ENCODE data around the gene ESRRG. TPM values are rescaled to one million over a fixed set of nuclear protein-coding genes. Genes with fewer than 3 reads are reported as not detected.
"Not testable (repeated sequence)": the region's sequence is repeated elsewhere in the genome, so short reads cannot be mapped to it uniquely, and the experiment has no call there.

ESRRG gene
- total and polyA plus RNA-seq, 2 experiments from 2014 or later, result not detected

GRCh38 chr1:216711712-216712111 is 11.5 kb downstream of the ESRRG start:
- Histone ChIP-seq H2AFZ (no peak overlapping the region), H4K20me1 (ENCODE audit: insufficient read depth) (no peaks in the 10 kb centered on the region), H3K9me3 (ENCODE audit: low read depth) (no peaks in the 10 kb centered on the region), H3K79me2 (ENCODE audit: insufficient read depth) (no peaks in the 10 kb centered on the region), H3K27ac (no peak overlapping the region), H3K9me2 (ENCODE audit: insufficient read depth) (no peaks in the 10 kb centered on the region), H3K9ac (no peak overlapping the region), H3K36me3 (ENCODE audit: low read depth) (no peaks in the 10 kb centered on the region), H3K4me3 (no peak overlapping the region), H3K4me1 (ENCODE audit: insufficient read depth) (no peaks in the 10 kb centered on the region), H3F3A (ENCODE audit: insufficient read depth) (no peaks in the 10 kb centered on the region), H3K4me2 (ENCODE audit: unreplicated experiment) (no peak overlapping the region), H3K27me3 (replicated peaks; ENCODE audit: insufficient read depth) (0 out of 2 replicates have a peak, but pooled peaks cover 2% of the 10 kb centered on the region)
- in situ Hi-C loops (cut with MboI), result no loop called here
- TF ChIP-seq EZH2 (IDR thresholded peaks at IDR 0.05; ENCODE audit: insufficient read depth, poor library complexity, severe bottlenecking), result no peak
- no peak for TF ChIP-seq EZH2phosphoT487 (IDR thresholded peaks at IDR 0.05; ENCODE audit: insufficient read depth, low read depth)
- no peak for DNase-seq

- DNase-seq, result no peak
- no peaks in the 10 kb centered on the region for H3K36me3 ChIP-seq (ENCODE audit: low read depth)
- no peaks in the 10 kb centered on the region for H4K20me1 ChIP-seq (ENCODE audit: insufficient read depth)
- no peaks in the 10 kb centered on the region for H3K4me1 ChIP-seq (ENCODE audit: insufficient read depth)
- H3K9ac ChIP-seq, result no peak overlapping the region
- 0 out of 2 replicates have a peak, but pooled peaks cover 7% of the 10 kb centered on the region for H3K27me3 ChIP-seq (replicated peaks; ENCODE audit: insufficient read depth)
- no peak overlapping the region for H2AFZ ChIP-seq
- no peak overlapping the region for H3K4me2 ChIP-seq (ENCODE audit: unreplicated experiment)
- no peak overlapping the region for H3K4me3 ChIP-seq
- H3F3A ChIP-seq (ENCODE audit: insufficient read depth), result no peaks in the 10 kb centered on the region
- no peaks in the 10 kb centered on the region for H3K79me2 ChIP-seq (ENCODE audit: insufficient read depth)
- in situ Hi-C loops (cut with MboI), result no loop called here
- no peaks in the 10 kb centered on the region for H3K9me2 ChIP-seq (ENCODE audit: insufficient read depth)
- WGBS, 2 experiments (ENCODE audit: low coverage in 1 of 2, low lambda C conversion rate in 2 of 2, missing lambda C conversion rate in 2 of 2), result 11 to 16% methylated on average over 15 of the region's 15 CpGs
- TF ChIP-seq EZH2 (IDR thresholded peaks at IDR 0.05; ENCODE audit: insufficient read depth, poor library complexity, severe bottlenecking) (no peak), EZH2phosphoT487 (IDR thresholded peaks at IDR 0.05; ENCODE audit: insufficient read depth, low read depth) (no peak)
- H3K27ac ChIP-seq, result no peak overlapping the region
- no peaks in the 10 kb centered on the region for H3K9me3 ChIP-seq (ENCODE audit: low read depth)
Observed at GRCh38 chr1:216710598-216711333, 12.5 kb downstream of the ESRRG start.

- WGBS, 2 experiments (ENCODE audit: low coverage in 1 of 2, low lambda C conversion rate in 2 of 2, missing lambda C conversion rate in 2 of 2), result 18 to 23% methylated on average over 5 of the region's 5 CpGs
- H2AFZ ChIP-seq, result no peak overlapping the region
- no peaks in the 10 kb centered on the region for H4K20me1 ChIP-seq (ENCODE audit: insufficient read depth)
- no peaks in the 10 kb centered on the region for H3K79me2 ChIP-seq (ENCODE audit: insufficient read depth)
- 0 out of 2 replicates have a peak, but pooled peaks cover 7% of the 10 kb centered on the region for H3K27me3 ChIP-seq (replicated peaks; ENCODE audit: insufficient read depth)
- in situ Hi-C loops (cut with MboI), result no loop called here
- H3K27ac ChIP-seq, result no peak overlapping the region
- H3K9me2 ChIP-seq (ENCODE audit: insufficient read depth), result no peaks in the 10 kb centered on the region
- H3K9me3 ChIP-seq (ENCODE audit: low read depth), result no peaks in the 10 kb centered on the region
- H3K4me3 ChIP-seq, result no peak overlapping the region
- H3K4me2 ChIP-seq (ENCODE audit: unreplicated experiment), result no peak overlapping the region
- no peaks in the 10 kb centered on the region for H3K36me3 ChIP-seq (ENCODE audit: low read depth)
- TF ChIP-seq EZH2 (IDR thresholded peaks at IDR 0.05; ENCODE audit: insufficient read depth, poor library complexity, severe bottlenecking) (no peak), EZH2phosphoT487 (IDR thresholded peaks at IDR 0.05; ENCODE audit: insufficient read depth, low read depth) (no peak)
- no peak for DNase-seq
- H3F3A ChIP-seq (ENCODE audit: insufficient read depth), result no peaks in the 10 kb centered on the region
- no peak overlapping the region for H3K9ac ChIP-seq
- no peaks in the 10 kb centered on the region for H3K4me1 ChIP-seq (ENCODE audit: insufficient read depth)
Observed at GRCh38 chr1:216710055-216710454, 13.2 kb downstream of the ESRRG start.

GRCh38 chr1:216705676-216706075 is 17.6 kb downstream of the ESRRG start:
- Histone ChIP-seq H3K4me2 (ENCODE audit: unreplicated experiment) (no peak overlapping the region), H3K9ac (no peak overlapping the region), H3F3A (ENCODE audit: insufficient read depth) (no peaks in the 10 kb centered on the region), H2AFZ (no peak overlapping the region), H3K79me2 (ENCODE audit: insufficient read depth) (no peaks in the 10 kb centered on the region), H3K9me3 (ENCODE audit: low read depth) (no peaks in the 10 kb centered on the region), H3K27ac (no peak overlapping the region), H3K4me1 (ENCODE audit: insufficient read depth) (no peaks in the 10 kb centered on the region), H3K36me3 (ENCODE audit: low read depth) (no peaks in the 10 kb centered on the region), H3K4me3 (no peak overlapping the region), H3K9me2 (ENCODE audit: insufficient read depth) (no peaks in the 10 kb centered on the region), H3K27me3 (replicated peaks; ENCODE audit: insufficient read depth) (0 out of 2 replicates have a peak, but pooled peaks cover 11% of the 10 kb centered on the region), H4K20me1 (ENCODE audit: insufficient read depth) (no peaks in the 10 kb centered on the region)
- TF ChIP-seq EZH2 (IDR thresholded peaks at IDR 0.05; ENCODE audit: insufficient read depth, poor library complexity, severe bottlenecking), result no peak
- TF ChIP-seq EZH2phosphoT487 (IDR thresholded peaks at IDR 0.05; ENCODE audit: insufficient read depth, low read depth), result no peak
- WGBS, 2 experiments (ENCODE audit: low coverage in 1 of 2, low lambda C conversion rate in 2 of 2, missing lambda C conversion rate in 2 of 2), result 23 to 27% methylated on average over 4 of the region's 4 CpGs
- in situ Hi-C loops (cut with MboI), result no loop called here
- DNase-seq, result no peak

- H3K9me3 ChIP-seq (ENCODE audit: low read depth); H3K9ac ChIP-seq; in situ Hi-C loops (cut with MboI); H3K27ac ChIP-seq; H2AFZ ChIP-seq; H3K36me3 ChIP-seq (ENCODE audit: low read depth); H3K4me1 ChIP-seq (ENCODE audit: insufficient read depth); H3K79me2 ChIP-seq (ENCODE audit: insufficient read depth); H3K9me2 ChIP-seq (ENCODE audit: insufficient read depth); H4K20me1 ChIP-seq (ENCODE audit: insufficient read depth); H3K4me3 ChIP-seq; H3F3A ChIP-seq (ENCODE audit: insufficient read depth); H3K4me2 ChIP-seq (ENCODE audit: unreplicated experiment); DNase-seq: not testable (repeated sequence)
- WGBS, 2 experiments (ENCODE audit: low coverage in 1 of 2, low lambda C conversion rate in 2 of 2, missing lambda C conversion rate in 2 of 2), result 61 to 66% methylated on average over 9 of the region's 9 CpGs
- H3K27me3 ChIP-seq (replicated peaks; ENCODE audit: insufficient read depth), result 0 out of 2 replicates have a peak, but pooled peaks cover 11% of the 10 kb centered on the region
Observed at GRCh38 chr1:216704065-216704464, 19.2 kb downstream of the ESRRG start.

All from GM23248 (cell line).